NCI-H774 (cell line): ENCODE data around the gene TNFRSF8.
"Not testable (repeated sequence)": the region's sequence is repeated elsewhere in the genome, so short reads cannot be mapped to it uniquely, and the experiment has no call there.

Experiments
- DNase-seq: peaks from one replicate; lab custom pipeline; 2025; lab: John Stamatoyannopoulos, UW

Gene TNFRSF8

GRCh38 chr1:12038356-12039163 lies 24.5 kb upstream of the TNFRSF8 start:
- no peak for DNase-seq

DNA sequence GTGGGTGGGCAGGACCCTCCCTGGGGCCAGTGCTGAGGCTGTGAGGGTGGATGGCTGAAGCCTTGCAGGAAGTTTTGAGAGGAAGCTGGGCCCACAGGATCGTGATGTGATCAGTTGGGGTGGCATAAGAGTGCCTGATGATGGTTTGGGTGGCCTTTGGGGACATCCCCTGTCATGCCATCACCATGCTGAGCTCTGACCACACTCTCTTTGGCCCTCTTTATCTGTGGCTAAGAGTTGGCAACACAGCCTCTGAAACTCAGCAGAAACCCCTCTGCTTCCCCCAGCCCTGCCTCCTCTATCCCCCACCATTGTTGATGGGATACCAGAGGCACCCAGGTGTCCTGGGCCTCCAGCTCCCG lies 24.0 kb upstream of the TNFRSF8 start:
- no peak for DNase-seq

GRCh38 chr1:12039824-12040456 lies 23.2 kb upstream of the TNFRSF8 start:
- DNase-seq: not testable (repeated sequence)

- DNase-seq: no peak
Observed at GRCh38 chr1:12040457-12041051, 22.5 kb upstream of the TNFRSF8 start.

DNA sequence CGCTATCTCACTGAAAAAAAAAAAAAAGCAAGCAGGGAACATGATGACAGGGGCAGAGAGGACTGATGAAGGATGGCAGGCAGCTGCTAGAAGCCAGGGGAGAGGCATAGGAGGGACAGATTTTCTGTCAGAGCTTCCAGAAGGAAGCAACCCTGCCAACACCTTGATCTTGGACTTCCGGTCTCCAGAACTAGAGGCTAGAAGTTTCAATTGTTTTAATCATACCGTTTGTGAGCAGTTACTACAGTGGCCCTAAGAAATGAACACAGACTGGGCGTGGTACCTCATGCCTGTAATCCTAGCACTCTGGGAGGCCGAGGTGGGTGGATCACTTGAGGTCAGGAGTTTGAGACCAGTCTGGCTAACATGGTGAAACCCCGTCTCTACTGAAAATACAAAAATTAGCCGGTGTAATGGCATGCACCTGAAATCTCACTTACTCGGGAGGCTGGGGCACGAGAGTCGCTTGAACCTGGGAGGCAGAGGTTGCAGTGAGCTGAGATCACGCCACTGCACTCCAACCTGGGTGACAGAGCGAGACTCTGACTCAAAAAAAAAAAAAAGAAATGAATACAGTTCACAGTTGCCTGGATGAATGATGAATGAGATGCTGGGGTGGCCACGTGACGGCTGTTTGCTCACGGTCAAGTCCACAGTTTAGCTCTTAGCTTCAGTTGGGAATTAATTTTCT lies 18.8 kb upstream of the TNFRSF8 start:
- DNase-seq: not testable (repeated sequence)

DNA sequence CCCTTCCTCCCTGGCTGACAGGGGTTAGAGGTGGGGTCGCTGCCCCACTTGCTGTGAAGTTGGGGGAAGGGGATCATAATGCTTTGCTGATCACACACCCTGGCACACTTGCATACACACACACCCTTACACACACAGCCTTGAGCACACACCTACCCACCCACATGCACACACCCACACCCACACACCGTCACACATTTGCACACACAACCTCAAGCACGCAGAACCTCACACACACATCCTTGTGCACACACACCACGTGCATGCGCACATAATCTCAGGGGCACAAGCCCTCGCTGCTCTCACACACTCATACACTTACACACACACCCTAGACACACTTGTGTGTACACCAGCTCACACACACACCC lies 16.4 kb upstream of the TNFRSF8 start:
- no peak for DNase-seq

GRCh38 chr1:12047120-12047876 lies 15.8 kb upstream of the TNFRSF8 start:
- DNase-seq: no peak

DNA sequence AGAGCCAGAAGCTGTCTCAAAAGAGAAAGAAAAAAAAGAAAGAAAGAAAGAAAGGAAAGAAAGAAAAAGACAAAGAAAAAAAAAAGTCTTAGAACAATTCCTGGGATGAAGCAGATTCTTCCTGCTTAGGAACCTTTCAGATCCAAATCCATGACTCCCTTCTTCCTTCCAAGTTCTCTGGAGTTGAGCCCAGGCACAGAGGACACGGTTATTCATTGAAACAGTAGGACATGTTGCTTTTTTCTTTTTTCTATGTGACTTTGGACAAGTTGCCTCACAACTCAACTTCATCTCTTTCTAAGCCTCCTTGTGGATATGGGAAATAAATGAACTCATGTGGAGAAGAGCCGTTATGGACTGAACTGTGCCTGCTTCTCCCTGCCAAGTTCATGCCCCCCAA lies 14.7 kb upstream of the TNFRSF8 start:
- no peak for DNase-seq

GRCh38 chr1:12049616-12050015 lies 13.5 kb upstream of the TNFRSF8 start:
- no peak for DNase-seq

- no peak for DNase-seq
Observed at GRCh38 chr1:12051361-12051760, 11.7 kb upstream of the TNFRSF8 start.

DNA sequence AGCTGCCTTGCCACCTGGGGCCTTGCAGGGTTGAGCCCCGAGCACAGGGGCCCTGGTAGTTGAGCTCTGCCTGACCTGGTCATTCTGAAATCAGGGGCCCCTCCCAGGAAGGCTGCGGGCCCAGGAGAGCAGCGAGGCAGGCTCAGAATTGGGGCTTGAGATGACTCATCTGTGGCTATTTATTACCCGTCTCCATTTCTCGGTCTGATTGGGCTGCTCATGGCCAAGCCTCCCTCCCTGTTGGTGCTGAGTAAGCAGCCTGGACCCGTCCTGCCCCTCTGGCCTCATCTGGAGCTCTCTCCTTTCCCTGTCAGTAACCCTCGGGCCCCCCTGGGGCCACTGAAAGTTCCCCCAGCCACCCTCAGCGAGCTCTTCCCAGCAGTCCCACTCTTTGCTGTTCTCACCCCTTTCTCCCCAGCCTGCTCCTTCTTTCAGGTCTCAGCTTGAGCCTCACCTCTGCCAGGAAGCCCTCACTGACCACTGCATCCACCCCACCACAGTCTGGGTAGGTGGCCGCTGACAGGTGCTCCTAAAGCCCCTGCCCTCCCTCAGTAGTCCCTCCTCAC lies 11.0 kb upstream of the TNFRSF8 start:
- DNase-seq: no peak

GRCh38 chr1:12052997-12053686 lies 10.0 kb upstream of the TNFRSF8 start:
- no peak for DNase-seq

GRCh38 chr1:12053752-12054548 lies 9.2 kb upstream of the TNFRSF8 start:
- DNase-seq: no peak

DNA sequence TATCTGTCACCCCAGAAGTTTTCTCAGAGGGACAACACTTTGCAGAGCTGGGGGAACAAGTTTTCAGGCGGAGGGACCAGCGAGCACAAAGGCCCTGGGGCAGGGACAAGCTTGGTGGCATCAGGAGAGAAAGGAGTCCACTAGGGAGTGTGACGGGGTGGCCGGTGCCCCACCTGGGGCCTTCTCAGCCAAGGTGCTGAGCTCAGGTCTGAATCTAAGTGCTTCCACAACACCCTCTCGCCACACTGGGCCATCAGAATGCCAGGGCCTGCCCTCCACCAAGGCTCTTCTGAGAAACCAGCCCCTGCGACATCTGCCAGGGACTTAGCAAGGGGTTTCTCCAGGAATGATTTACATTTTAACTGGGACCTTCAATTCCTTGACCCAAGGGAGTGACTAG lies 7.8 kb upstream of the TNFRSF8 start:
- no peak for DNase-seq

DNA sequence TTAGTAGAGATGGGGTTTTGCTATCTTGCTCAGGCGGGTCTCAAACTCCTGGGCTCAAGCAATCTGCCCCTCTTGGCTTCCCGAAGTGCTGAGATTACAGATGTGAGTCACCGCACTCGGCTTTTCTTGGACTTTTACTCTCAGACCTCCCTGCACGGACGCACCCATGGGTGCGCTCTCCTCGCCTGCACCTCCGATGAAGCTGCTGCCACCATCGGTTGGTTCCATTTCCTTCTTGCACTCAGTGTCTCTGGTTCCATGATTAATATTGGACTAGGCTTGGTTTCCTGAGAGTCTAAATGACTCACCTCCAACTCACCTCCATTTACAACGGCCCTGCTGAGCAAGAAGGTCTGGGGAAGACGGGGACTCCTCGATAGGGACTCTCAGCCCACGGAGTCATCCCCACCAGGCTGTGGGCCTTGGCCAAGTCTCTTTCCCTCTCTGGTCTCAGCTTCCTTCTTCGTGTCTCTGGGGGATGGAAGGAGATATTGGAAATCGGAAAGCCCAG lies 6.7 kb upstream of the TNFRSF8 start:
- DNase-seq: no peak

DNA sequence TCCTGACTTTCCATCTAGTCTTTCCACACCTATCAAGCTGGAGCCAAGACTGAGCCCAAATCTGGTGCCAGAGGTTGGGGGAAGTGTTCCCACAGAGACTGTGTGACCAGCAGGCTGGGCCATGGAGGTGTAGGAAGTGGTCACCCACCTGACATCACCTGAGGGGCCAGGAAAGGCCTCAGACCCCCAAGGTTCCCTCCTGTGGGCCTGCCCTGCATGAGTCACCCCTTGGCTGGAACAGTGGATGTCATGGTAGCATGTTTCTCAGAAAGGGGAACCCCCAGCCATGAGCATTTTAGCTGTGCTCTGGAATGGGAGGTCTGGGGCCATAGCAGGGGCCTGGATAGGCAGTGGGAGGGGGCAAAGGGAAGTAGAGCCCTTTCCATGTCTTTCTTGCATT lies 5.7 kb upstream of the TNFRSF8 start:
- no peak for DNase-seq

DNA sequence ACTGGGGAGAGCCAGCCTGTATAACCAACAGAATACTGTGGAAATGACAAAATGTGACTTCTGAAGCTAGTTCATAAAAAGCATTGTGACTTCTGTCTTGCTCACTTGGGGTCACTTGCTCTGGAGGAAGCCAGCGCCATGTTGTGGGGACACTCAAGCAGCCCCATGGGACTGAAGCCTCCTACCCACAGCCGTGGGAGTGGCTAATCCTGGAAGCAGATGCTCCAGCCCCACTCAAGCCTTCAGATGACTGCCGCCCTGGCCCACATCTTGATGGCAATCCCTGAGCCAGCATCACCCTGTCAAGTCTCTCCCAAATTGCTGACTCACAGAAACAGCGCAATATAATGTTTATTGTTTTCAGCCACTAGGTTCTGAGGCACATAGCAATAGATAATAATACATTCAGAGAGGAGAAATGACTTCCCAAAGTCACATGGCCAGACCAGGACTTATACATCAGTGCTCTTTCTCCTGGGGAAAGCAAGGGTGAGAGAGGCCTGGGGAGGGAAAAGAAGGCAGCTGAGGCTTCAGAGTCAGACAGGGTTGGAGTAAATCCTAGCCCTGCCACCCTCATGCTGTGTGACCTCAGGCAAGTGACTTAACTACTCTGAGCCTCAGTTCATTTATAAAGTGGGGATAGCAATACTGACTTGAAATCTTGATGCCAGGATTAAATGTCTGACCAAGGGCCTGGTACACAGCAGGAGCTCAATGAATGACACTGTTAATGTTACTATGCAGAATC lies 5.0 kb upstream of the TNFRSF8 start:
- DNase-seq: no peak

GRCh38 chr1:12059226-12059625 lies 3.9 kb upstream of the TNFRSF8 start:
- DNase-seq: no peak

GRCh38 chr1:12059722-12060464 lies 3.2 kb upstream of the TNFRSF8 start:
- DNase-seq: no peak
